CMK (cell line): ENCODE measurements around the gene CTAGE1.
"Not testable (repeated sequence)": the region's sequence is repeated elsewhere in the genome, so short reads cannot be mapped to it uniquely, and the experiment has no call there.

Source experiments
- DNase-seq: peaks from one replicate; pipeline ENCODE4 v3.0.0-alpha.2; 2010; ENCODE audit warnings: low read depth

The CTAGE1 gene

GRCh38 chr18:22434973-22435608 is 17.4 kb upstream of the CTAGE1 start:
- DNase-seq, result no peak

DNA sequence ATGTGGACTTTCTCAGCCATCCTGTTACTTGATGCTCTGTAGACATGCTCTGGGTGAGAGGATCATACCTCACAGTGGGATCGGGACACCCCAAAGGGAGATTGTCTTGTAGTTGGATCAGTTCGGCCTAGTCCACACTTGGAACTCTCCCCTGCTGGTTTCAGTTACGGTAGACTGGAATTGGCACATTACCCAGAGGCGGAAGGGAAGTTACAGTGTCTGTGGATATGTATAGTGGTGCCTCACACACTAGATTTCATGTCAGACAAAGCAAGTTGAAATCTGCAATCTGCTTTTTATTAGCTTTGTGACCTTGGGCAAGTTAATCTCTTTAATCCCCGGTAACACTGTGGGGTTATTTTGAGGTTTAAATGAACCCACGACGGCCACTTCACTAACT is 16.2 kb upstream of the CTAGE1 start:
- DNase-seq, result no peak

DNA sequence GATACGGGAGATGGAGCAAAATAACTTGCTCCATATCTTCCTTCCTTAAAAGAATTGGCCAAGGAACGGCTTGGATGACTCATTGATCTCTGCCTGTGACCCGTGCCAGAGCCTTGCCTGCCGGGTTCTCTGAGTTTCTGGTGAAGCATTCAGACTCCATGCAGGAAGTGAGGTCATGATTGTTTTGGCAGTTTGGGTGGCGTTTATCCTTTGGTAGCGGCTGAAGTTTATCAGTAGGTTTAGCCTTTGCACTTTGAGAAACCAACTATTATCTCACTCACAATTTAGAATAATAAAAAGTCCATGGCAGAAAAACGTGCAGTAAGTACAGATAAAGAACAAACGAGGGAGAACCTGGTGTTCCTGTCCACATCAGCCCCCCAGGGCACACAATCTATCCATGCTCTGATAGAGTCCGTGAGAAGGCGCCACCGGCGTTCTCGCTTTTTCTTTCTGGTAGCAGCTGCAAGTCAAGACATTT is 15.0 kb upstream of the CTAGE1 start:
- DNase-seq, result no peak

DNA sequence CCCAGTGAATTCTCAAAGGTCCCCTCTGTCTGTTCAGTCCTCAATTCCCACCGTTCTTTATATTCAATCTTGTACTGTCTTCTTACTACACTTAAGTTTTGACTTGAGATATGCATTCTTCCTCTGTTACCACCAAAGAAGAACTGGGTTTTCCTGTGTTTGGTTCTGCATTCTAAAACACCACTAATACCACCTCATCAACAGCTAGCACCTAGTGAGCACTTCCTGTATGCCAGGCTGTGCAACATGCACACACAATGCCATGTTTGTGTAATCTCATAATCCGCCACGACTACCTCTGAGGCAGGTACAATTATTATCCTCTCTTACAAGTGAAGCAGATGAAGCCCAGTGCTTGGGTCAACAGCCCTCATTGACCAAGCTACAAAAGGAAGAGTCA is 11.8 kb upstream of the CTAGE1 start:
- no peak for DNase-seq

DNA sequence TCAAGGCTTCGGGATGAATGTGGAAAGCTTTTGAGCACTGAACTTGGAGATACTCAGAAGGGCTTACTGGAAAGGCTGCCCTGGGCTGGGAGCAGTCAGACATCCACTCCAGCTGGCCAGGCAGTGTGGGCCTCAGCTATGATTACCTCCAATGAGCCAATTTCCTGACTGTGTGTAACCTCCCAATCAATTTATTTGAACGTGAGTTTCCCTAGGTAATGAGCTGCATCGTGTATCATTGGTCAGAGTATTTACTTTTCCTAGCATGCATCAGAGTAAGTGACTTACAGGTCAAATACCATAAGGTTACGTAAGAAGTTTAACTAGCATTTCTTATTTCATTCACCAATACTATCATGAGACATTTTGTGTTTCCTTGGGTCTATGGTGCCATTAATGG is 11.0 kb upstream of the CTAGE1 start:
- no peak for DNase-seq

- DNase-seq, result no peak
Measured at GRCh38 chr18:22427822-22428549, 10.3 kb upstream of the CTAGE1 start.

DNA sequence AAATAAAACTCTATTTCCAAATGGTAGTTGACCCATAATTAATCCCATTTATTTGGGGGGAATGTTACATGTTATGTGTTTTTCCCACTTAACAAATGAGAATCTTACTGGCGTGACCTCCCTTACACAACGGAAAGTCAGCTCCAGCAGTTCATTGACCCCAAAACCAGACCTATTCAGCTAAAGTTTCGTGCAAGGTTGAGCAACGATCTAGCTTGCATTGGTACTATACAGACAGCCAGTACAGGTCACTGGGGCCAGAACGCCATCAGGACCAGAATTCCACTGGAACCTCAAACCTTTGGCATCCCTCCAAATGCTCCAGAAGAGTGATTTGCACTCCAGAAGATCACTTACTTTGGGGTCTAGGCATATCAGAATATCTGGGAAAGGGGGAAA is 6.8 kb upstream of the CTAGE1 start:
- DNase-seq, result no peak

- DNase-seq, result no peak
Measured at GRCh38 chr18:22423878-22424564, 6.3 kb upstream of the CTAGE1 start.

GRCh38 chr18:22422909-22423548 is 5.3 kb upstream of the CTAGE1 start:
- DNase-seq, result no peak

GRCh38 chr18:22420652-22421051 is 2.9 kb upstream of the CTAGE1 start:
- no peak for DNase-seq

GRCh38 chr18:22412176-22412911 is 5.4 kb downstream of the CTAGE1 start:
- DNase-seq, result no peak

DNA sequence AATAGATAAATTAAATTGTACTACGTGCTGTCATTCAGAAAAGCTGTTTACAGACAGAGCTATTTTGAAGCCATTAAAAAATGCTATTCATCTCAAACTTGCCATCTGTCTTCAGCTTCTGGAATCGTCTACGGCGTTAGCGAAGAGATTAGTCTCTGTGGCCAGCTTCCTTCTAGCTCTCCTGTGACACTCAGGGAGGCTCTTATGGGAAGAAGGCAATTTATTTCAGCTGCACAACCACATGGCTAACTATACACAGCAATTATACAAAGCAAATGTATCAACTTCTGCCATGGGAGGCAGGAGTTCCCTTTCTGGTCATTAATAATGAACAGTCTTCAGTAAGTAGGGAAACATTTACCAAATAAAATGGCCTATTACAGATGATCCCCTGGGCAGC is 6.3 kb downstream of the CTAGE1 start:
- DNase-seq, result no peak

DNA sequence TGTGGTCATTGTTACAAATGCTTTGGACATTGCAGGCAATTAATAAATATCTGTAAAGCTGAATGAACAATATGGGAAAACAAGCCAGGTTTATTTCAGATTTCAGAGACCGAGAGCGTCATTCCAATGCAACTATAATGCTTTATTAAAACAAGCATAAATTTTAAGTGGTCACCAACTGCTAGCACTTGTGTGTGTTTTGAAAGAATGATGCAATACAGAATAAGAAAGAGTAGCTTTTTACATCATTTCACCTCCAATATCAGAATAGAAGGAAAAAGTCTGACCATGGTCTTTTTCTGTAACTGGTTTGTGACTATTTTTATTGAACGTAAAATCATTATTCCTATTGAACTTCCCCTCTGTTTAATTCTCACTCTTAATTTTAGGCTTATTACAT is 7.6 kb downstream of the CTAGE1 start:
- DNase-seq, result no peak

DNA sequence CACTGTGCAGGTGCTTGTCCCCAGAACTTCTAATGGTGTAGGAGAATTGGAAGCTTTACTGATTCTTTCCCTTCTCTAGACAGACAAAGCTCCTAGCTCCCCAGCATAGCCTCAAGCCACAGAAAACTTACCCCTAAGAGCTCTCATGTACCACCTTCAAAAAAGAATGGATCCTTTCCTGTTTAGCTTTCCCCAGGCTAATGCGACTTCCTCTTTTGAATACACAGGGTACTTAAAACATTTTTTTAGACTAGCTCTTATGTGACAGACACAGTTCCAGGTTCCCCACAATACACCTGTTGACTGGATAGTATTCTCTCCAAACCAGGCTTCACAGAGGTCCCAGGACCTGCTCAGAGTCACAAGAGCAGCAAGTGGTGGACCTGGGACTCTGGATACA is 8.3 kb downstream of the CTAGE1 start:
- no peak for DNase-seq

GRCh38 chr18:22408059-22408458 is 9.7 kb downstream of the CTAGE1 start:
- DNase-seq, result no peak

- DNase-seq, result no peak
Measured at GRCh38 chr18:22405142-22405541, 12.6 kb downstream of the CTAGE1 start.

DNA sequence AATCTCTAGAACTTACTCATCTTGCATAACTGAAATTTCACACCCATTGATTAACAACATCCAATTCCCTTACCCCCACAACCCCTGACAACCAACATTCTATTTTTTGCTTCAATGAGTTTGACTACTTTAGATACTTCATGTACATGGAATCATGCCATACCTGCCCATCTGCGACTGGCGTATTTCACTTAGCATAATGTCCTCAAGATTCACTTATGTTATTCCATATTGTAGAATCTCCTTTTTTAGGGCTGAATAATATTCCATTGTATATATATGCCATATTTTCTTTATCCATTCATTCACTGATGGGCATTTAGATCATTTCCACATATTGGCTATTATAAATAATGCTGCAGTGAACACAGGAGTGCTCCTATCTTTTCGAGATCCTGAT is 13.8 kb downstream of the CTAGE1 start:
- DNase-seq, result no peak

- no peak for DNase-seq
Measured at GRCh38 chr18:22399949-22400348, 17.8 kb downstream of the CTAGE1 start.

DNA sequence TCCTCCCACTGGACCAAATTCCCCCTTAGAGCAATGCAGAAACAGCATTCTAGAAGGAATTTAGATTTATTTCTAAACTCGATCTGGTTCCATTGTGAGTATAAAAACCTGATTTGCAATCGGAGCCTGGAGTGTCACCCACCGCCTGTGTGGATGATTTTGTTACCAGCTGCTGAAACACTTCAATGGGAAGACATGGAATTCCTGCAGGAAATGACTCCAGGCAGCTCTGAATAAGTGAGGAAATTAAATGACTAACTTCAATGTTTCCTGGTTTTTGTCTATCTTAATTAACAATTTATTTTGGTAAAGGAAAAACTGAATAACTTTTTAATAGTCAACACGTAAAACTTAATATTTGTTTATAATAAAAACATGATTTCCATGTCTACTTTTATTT is 19.3 kb downstream of the CTAGE1 start:
- DNase-seq, result no peak

GRCh38 chr18:22394428-22394827 is 23.3 kb downstream of the CTAGE1 start:
- DNase-seq, result no peak

- not testable (repeated sequence) for DNase-seq
Measured at GRCh38 chr18:22393164-22393563, 24.6 kb downstream of the CTAGE1 start.
